OCI-LY7 (cell line): ENCODE data around the gene COL1A2.

Experiments used
- EZH2phosphoT487 ChIP-seq: fragments of 200-600 bp; sonication (generic); IDR thresholded peaks from 2 replicates; pipeline ENCODE4 v1.6.1; 2018; ENCODE audit warnings: low read depth, borderline replicate concordance, mild to moderate bottlenecking, mixed run types, antibody characterized with exemption, low read length, moderate library complexity, mixed read lengths
- TF ChIP-seq, protein P1 (sequence below): fragments of 200-600 bp; sonication (generic); conservative IDR thresholded peaks from 2 replicates; pipeline ENCODE4 v1.5.1; 2014; ENCODE audit warnings: mild to moderate bottlenecking, antibody characterized with exemption, low read length, moderate library complexity, mixed read lengths

DNA sequence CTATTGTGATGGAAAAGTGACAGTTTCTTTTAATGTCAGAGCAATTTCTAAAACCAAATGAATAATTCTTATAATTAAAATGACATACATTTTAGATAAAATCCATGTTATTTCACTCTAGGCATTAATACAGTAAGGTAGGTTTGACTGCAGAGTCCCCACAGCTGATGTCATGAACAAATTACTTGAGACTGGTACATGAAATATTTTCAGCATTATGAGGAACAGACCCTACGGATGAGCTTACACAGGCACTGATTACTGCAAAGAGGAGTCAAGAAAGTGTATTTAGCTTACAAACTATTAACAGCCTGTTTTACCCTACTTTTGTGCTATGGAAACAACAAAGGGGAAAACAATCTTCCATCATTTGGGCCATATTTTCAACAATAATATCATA, 8.9 kb downstream of the COL1A2 start:
- TF ChIP-seq, protein P1, sequence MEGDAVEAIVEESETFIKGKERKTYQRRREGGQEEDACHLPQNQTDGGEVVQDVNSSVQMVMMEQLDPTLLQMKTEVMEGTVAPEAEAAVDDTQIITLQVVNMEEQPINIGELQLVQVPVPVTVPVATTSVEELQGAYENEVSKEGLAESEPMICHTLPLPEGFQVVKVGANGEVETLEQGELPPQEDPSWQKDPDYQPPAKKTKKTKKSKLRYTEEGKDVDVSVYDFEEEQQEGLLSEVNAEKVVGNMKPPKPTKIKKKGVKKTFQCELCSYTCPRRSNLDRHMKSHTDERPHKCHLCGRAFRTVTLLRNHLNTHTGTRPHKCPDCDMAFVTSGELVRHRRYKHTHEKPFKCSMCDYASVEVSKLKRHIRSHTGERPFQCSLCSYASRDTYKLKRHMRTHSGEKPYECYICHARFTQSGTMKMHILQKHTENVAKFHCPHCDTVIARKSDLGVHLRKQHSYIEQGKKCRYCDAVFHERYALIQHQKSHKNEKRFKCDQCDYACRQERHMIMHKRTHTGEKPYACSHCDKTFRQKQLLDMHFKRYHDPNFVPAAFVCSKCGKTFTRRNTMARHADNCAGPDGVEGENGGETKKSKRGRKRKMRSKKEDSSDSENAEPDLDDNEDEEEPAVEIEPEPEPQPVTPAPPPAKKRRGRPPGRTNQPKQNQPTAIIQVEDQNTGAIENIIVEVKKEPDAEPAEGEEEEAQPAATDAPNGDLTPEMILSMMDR: no peak
- no peak for TF ChIP-seq EZH2phosphoT487
